GM23338 (cell line): ENCODE results near the gene SUCLG2.

Experiments used
- EZH2 ChIP-seq: fragments of 200-600 bp; sonication (generic); IDR thresholded peaks from one replicate; pipeline ENCODE4 v1.8.0; 2017; ENCODE audit warnings: antibody characterized with exemption, mild to moderate bottlenecking, low read depth; ENCODE audit not compliant: unreplicated experiment
- EZH2phosphoT487 ChIP-seq: fragments of 200-600 bp; sonication (generic); IDR thresholded peaks from one replicate; pipeline ENCODE4 v1.8.1; 2018; ENCODE audit warnings: antibody characterized with exemption; ENCODE audit not compliant: unreplicated experiment
- STAT1 ChIP-seq: IDR thresholded peaks from one replicate; pipeline ENCODE4 v1.6.1; 2016; ENCODE audit warnings: antibody characterized with exemption; ENCODE audit not compliant: unreplicated experiment
- TF ChIP-seq, protein P1 (sequence below), 2 experiments: fragments of 200-600 bp in 1 of 2; sonication (generic) in 1 of 2; conservative IDR thresholded peaks; 2 replicates each; pipeline versions ENCODE4 v1.5.1 to v1.6.1; 2016 to 2017; ENCODE audit warnings: antibody characterized with exemption in 2 of 2, low read depth in 2 of 2, mild to moderate bottlenecking in 2 of 2, moderate library complexity in 1 of 2
- TF ChIP-seq, protein P2 (sequence below): IDR thresholded peaks from 2 replicates; pipeline ENCODE4 v1.6.1; 2016; ENCODE audit warnings: antibody characterized with exemption
- TF ChIP-seq, protein P3 (sequence below): IDR thresholded peaks from one replicate; pipeline ENCODE4 v1.6.1; 2018; ENCODE audit warnings: antibody characterized with exemption; ENCODE audit not compliant: unreplicated experiment

DNA sequence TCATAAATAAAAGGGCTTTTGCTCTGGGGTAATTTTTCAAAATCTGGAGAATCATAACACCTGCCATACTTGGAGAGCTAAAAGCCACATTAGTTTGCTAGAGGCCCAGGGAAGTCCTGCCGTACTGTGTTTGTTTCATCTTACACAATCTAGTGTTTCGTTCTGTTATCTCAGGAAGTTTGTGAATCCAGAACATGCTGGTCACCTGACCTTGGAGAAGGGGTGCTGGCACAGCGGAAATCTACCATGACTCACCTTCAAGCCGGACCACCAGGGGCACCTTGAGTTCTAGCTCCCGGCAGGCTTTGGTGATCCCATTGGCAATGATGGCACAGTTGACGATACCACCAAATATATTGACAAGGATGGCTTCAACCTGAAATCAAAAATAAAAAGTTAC lies 253.9 kb downstream of the SUCLG2 start:
- TF ChIP-seq, protein P1, sequence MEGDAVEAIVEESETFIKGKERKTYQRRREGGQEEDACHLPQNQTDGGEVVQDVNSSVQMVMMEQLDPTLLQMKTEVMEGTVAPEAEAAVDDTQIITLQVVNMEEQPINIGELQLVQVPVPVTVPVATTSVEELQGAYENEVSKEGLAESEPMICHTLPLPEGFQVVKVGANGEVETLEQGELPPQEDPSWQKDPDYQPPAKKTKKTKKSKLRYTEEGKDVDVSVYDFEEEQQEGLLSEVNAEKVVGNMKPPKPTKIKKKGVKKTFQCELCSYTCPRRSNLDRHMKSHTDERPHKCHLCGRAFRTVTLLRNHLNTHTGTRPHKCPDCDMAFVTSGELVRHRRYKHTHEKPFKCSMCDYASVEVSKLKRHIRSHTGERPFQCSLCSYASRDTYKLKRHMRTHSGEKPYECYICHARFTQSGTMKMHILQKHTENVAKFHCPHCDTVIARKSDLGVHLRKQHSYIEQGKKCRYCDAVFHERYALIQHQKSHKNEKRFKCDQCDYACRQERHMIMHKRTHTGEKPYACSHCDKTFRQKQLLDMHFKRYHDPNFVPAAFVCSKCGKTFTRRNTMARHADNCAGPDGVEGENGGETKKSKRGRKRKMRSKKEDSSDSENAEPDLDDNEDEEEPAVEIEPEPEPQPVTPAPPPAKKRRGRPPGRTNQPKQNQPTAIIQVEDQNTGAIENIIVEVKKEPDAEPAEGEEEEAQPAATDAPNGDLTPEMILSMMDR (conservative IDR thresholded peaks at IDR 0.05; ENCODE audit: low read depth in 2 of 2) = no peak
- TF ChIP-seq EZH2phosphoT487 (no peak), EZH2 (no peak), STAT1 (no peak)
- TF ChIP-seq, protein P2, sequence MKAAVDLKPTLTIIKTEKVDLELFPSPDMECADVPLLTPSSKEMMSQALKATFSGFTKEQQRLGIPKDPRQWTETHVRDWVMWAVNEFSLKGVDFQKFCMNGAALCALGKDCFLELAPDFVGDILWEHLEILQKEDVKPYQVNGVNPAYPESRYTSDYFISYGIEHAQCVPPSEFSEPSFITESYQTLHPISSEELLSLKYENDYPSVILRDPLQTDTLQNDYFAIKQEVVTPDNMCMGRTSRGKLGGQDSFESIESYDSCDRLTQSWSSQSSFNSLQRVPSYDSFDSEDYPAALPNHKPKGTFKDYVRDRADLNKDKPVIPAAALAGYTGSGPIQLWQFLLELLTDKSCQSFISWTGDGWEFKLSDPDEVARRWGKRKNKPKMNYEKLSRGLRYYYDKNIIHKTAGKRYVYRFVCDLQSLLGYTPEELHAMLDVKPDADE = no peak
- TF ChIP-seq, protein P3, sequence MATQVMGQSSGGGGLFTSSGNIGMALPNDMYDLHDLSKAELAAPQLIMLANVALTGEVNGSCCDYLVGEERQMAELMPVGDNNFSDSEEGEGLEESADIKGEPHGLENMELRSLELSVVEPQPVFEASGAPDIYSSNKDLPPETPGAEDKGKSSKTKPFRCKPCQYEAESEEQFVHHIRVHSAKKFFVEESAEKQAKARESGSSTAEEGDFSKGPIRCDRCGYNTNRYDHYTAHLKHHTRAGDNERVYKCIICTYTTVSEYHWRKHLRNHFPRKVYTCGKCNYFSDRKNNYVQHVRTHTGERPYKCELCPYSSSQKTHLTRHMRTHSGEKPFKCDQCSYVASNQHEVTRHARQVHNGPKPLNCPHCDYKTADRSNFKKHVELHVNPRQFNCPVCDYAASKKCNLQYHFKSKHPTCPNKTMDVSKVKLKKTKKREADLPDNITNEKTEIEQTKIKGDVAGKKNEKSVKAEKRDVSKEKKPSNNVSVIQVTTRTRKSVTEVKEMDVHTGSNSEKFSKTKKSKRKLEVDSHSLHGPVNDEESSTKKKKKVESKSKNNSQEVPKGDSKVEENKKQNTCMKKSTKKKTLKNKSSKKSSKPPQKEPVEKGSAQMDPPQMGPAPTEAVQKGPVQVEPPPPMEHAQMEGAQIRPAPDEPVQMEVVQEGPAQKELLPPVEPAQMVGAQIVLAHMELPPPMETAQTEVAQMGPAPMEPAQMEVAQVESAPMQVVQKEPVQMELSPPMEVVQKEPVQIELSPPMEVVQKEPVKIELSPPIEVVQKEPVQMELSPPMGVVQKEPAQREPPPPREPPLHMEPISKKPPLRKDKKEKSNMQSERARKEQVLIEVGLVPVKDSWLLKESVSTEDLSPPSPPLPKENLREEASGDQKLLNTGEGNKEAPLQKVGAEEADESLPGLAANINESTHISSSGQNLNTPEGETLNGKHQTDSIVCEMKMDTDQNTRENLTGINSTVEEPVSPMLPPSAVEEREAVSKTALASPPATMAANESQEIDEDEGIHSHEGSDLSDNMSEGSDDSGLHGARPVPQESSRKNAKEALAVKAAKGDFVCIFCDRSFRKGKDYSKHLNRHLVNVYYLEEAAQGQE = no peak
